HepG2 (cell line): ENCODE results near the gene HTR2A.

Experiments used
- ATF1 ChIP-seq: IDR thresholded peaks from 2 replicates; pipeline ENCODE4 v1.6.1; 2016; ENCODE audit warnings: mild to moderate bottlenecking, control low read depth
- ATF4 ChIP-seq, 2 experiments: fragments of 450-650 bp in 1 of 2; sonication (generic) in 1 of 2; formaldehyde crosslinking; IDR thresholded peaks; 2 replicates each; pipeline versions ENCODE4 v1.5.0 to v1.8.0; 2020 to 2022; ENCODE audit warnings: mild to moderate bottlenecking in 1 of 2, missing genetic modification reagents in 1 of 2
- CTCF ChIP-seq: sonication (generic); formaldehyde crosslinking; IDR thresholded peaks from 2 replicates; pipeline ENCODE4 v1.5.0; 2020; ENCODE audit warnings: mild to moderate bottlenecking, missing genetic modification reagents, moderate library complexity
- ETV6 ChIP-seq: sonication (generic); formaldehyde crosslinking; conservative IDR thresholded peaks from 2 replicates; pipeline ENCODE4 v1.4.0; 2020; ENCODE audit warnings: missing genetic modification reagents
- REST ChIP-seq, 2 experiments: IDR thresholded peaks; 2 replicates each; pipeline ENCODE4 v1.6.1; 2011 to 2012; ENCODE audit warnings: low read length in 2 of 2, borderline replicate concordance in 1 of 2, low read depth in 1 of 2, mild to moderate bottlenecking in 1 of 2, moderate library complexity in 1 of 2
- ZBTB2 ChIP-seq: sonication (generic); formaldehyde crosslinking; IDR thresholded peaks from 2 replicates; pipeline ENCODE4 v1.8.0; 2022; ENCODE audit warnings: low read depth, missing genetic modification reagents
- ZNF251 ChIP-seq: sonication (generic); formaldehyde crosslinking; IDR thresholded peaks from 2 replicates; pipeline ENCODE4 v1.9.0; 2021; ENCODE audit warnings: mild to moderate bottlenecking, missing genetic modification reagents

GRCh38 chr13:46909042-46909441, 12.2 kb upstream of the HTR2A start:
- TF ChIP-seq ZNF251 (CRISPR knock-in tag) (no peak), REST (IDR thresholded peaks at IDR 0.05; ENCODE audit: borderline replicate concordance in 1 of 2, low read depth in 1 of 2, low read length in 2 of 2) (no peak), CTCF (no peak), ETV6 (CRISPR knock-in tag) (no peak), ZBTB2 (CRISPR knock-in tag) (no peak), ATF1 (CRISPR knock-in tag) (no peak), ATF4 (CRISPR knock-in tag; IDR thresholded peaks at IDR 0.05) (no peak)
